DMS 273 (cell line): ENCODE data around the gene OLIG2.

Source experiments
- DNase-seq: peaks from one replicate; lab custom pipeline; 2025; ENCODE audit not compliant: unreplicated experiment; lab: John Stamatoyannopoulos, UW

Gene OLIG2

GRCh38 chr21:33025489-33026442, at the start of gene OLIG2:
OLIG2 (plus strand) TSS chr21:33025935; CDS start chr21:33026863, 928 bp downstream.
- peak; percentile 98 for DNase-seq

GRCh38 chr21:32976791-32977190, 48.9 kb upstream of the OLIG2 start:
- DNase-seq: no peak

- no peak for DNase-seq
Observed at GRCh38 chr21:32977216-32977615, 48.5 kb upstream of the OLIG2 start.

DNA sequence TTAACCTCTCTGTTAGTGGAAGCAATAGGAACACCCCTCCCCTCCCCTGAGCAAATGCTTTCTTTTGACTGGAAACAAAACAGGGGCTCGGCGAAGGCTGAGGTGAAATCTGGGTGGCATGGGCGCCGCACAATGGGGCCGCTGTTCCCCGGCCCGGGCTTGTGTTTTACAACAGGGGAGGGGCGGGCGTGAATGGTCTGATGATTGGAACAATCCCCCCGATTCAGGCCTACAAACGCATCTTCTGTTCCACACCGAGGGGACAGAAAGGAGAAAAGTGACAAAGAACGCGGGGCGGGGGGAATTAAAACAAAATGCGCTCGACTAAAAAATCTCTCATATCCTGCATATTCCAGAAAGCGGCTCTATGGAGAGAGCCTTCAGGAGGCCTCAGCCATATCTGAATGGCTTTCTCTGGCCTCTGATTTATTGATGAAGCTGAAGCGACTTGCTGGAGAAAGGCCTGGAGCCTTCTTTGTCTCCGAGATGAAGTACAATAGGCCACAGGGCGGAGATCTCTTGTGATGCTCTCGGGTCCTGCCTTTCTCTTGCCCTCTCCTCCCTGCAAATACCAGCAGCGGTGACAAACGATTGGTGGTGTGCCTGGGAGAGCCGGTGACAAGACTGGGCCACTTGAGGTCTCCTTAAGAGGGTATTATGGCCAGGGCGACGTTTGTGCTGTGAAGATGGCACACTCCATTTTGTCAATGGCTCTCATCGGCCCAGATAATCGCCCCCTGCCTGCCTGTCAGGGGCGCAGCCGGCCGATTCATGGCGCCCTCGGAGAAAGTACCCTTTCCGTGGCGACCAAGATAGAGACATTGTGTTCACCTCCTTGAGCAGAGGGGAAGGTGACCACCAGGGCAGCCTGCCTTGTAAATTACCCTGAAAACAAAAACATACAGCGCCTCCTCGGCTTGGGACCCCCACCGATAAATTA, 47.1 kb upstream of the OLIG2 start:
- DNase-seq: no peak

GRCh38 chr21:32979598-32980268, 46.0 kb upstream of the OLIG2 start:
- DNase-seq: no peak

DNA sequence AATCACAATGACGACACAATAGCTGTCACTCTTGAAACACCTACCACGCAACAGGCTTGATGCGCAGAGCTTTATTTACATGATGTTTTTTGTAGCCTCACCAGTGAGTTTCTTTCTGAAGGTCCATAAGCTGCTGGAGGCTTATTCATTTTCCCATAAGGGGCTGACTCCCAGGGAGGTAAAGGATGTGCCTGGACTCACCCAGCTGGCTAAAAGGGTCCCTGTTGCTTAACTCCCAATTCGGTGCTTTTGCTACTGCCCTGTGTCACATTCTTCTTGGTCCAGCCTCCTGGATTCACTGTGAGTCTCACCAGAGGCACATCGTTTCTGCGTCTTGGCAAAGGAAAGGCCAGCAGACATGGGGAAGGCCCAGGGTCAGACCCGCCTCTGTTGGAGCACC, 44.6 kb upstream of the OLIG2 start:
- no peak for DNase-seq

- DNase-seq: no peak
Observed at GRCh38 chr21:32990666-32991065, 35.1 kb upstream of the OLIG2 start.

DNA sequence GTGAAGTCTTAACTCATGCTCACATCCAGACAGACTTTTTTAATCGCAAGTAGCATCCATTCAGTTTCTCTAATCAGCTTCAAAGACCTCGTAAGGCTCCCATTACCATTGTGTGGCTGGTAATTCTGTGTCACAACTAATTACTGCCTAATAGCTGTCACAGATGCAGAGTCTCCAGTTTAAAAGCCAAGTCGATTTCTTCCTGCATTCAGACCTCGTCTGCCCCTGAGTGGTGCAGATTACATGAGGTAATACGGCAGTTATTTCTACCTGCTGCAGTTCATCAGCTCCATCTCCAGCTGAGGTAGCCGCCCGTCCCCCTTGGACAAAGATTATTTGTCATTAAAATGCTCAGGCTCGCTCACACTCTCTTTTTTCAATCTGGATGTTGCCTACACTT, 34.4 kb upstream of the OLIG2 start:
- DNase-seq: no peak

- DNase-seq: no peak
Observed at GRCh38 chr21:32993894-32994293, 31.8 kb upstream of the OLIG2 start.

DNA sequence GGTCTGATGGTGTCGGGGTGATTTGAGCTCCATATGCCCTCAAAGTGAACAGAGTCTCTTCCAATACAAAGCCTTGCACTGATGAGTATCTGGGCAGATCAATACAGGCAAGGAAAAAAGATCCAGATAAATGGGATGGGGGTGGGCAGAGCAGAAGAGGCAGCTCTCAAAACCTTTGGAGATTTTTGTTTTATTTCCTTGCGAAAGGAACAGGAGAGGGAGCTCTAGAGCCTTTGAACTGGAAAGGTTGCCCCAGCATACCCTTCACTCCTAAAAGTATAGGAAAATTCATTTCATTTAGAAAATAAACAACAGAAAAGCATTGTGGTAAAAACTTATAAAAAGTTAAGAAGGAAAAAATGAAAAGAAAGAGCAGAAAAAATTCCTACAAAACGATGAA, 31.4 kb upstream of the OLIG2 start:
- peak; percentile 60 for DNase-seq

DNA sequence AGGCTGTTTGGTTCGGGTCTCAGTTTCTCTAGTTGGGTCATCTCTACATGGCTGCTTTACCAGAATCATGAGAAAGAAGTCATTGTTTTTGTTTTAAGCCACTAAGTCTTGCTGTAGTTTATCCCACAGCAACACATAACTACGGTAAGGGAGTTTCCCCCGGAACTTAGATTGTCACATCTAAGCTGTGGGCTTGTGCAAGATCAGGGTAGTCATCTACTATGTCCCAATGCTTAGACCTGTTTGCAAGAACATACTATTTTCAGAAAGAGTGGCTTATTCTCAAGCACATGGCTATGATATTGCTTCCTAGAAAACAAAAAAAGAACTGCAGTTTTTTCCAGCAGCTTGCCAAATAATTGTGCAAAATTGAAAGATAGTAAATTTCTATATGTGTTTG, 18.0 kb upstream of the OLIG2 start:
- no peak for DNase-seq

- peak; percentile 55 for DNase-seq
Observed at GRCh38 chr21:33008333-33009051, 17.2 kb upstream of the OLIG2 start.

DNA sequence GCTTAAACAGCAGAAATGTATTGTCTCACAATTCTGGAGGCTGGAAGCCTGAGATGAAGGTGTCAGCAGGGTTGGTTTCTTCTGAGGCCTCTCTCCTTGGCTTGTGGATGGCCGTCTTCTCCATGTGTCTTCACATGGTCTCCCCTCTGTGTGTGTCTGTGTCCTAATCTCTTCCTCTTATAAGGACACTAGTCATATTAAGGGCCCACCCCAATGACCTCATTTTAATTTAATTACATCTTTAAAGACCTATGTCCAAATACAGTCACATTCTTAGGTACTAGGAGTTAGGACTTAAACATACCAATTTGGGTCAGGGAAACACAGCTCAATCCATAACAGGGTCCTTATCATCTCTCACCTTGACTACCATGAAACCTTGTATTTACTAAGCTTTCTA, 14.8 kb upstream of the OLIG2 start:
- DNase-seq: no peak

DNA sequence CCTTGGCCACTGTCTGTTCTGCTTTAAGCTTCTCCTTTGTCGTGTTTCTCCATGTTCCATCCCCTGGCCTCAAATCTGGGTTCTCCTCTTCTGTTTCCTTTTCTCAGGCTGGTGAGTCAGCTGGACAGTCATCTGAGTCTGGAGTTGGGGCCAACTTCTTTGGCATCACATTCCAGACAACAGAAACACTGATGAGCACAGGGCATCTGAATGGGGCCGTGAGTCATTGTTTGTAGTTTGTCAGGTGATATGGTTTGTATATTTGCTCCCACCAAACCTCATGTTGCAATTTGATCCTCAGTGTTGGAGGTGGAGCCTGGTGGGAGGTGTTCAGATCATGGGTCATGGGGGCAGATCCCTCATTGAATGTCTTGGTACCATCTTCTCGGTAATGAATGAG, 14.3 kb upstream of the OLIG2 start:
- DNase-seq: no peak

DNA sequence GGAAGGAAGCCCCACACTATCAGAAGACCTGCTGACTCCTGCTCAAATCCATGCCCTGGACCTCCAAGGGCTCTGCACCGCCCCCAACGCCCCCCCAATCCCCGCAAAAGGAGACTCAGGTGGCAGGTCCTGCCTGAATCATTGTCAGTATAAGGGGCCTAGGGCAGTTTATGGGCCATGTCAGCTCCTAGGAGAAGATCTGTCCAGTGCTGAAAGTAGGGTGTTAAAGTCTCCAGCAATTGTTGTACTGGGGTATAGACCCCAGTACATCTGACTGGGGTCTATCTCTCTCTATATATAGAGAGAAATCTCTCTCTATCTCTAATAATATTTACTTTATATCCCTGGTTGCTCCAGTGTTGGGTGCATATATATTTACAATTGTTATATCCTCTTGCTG, 12.1 kb upstream of the OLIG2 start:
- DNase-seq: no peak

- no peak for DNase-seq
Observed at GRCh38 chr21:33014331-33014730, 11.4 kb upstream of the OLIG2 start.

- DNase-seq: peak; percentile 51
Observed at GRCh38 chr21:33015096-33015495, 10.6 kb upstream of the OLIG2 start.

DNA sequence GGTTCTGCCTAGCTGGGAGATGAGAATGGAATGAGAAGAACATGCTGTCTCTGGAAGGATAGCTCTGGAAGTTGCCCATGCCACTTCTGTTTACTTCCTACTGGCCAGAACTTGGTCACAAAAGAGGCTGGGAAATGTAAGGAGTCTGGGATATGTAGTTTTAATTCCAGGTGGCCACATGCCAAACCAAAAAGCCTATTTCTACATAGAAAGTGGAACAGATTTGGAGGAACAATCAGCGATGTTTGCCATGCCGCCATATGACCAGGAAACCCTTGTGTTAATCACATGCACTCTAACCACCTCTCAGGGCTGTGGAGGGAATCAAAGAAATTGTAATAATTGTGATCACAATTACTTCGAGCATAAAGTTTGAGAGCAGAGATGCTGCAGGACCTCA, 10.0 kb upstream of the OLIG2 start:
- DNase-seq: peak; percentile 13

DNA sequence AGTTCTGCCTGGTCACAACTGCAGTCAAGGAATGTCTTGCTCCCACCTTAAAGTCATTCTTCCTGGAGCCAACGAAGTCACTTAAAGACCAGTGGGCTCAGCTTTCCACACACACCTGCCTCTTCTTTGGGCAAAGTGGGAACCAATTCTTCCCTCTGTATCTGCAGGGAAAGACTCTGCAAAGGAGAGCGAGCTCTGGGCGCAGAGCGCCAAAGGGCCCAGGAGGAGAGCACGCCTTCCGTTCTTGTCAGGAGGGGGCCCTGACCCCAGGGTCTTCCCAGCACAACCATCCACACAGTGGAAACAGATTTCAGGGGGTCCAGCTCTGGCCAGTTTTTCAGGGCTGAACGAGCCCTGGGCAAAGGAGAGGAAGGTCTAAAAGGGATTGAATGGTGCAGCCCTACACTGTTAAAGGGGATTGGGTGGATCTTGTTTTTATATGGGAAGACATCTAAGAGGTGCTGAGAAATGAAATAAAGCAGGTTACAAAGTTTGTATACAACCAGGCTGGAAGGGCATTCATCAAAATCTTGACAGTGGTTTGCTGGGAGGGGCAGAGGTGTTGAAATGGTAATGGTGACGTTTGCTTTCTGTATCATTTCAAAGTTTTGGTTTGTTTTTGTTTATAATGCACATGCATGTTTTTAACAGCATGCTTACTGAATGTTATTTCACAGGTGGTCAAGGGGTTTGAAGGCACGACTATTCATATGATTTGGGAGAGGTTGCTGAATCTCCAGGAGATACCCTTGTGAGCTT, 6.8 kb upstream of the OLIG2 start:
- DNase-seq: no peak

- no peak for DNase-seq
Observed at GRCh38 chr21:33019516-33019884, 6.2 kb upstream of the OLIG2 start.
